ENCODE measurements around the gene TRIM69. TPM values are rescaled to one million over a fixed set of nuclear protein-coding genes. Genes with fewer than 3 reads are reported as not detected.

TRIM69 gene
- total and polyA plus RNA-seq, 2 of the 8 experiments (the other 6 are each of a cell fraction or from before 2014, with no cell fraction given): 4.3 to 6.2 TPM

DNA sequence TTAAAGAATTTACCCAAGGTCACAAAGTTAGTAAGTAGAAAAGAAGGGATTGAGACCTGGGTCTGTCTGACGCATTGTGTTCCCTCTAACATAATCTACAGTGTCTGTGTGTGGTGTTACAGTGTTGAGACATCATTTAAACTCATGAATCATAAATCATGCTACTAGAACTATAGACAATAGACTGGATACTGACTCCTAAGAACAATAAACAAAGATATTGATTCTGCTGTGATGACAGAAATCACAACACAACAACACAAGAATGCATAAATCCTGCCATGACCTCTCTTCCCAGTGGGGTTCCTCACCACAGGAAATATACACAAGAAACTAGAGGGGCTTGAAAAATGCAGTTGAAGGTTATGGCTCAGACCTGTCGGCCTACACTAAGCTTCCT is 44.3 kb downstream of the TRIM69 start:
- POLR2A ChIA-PET (ENCODE audit: partially characterized antibody): no interaction called here
- no peak overlapping the region for H2AFZ ChIP-seq (ENCODE audit: low read length)
- TF ChIP-seq, protein P1, sequence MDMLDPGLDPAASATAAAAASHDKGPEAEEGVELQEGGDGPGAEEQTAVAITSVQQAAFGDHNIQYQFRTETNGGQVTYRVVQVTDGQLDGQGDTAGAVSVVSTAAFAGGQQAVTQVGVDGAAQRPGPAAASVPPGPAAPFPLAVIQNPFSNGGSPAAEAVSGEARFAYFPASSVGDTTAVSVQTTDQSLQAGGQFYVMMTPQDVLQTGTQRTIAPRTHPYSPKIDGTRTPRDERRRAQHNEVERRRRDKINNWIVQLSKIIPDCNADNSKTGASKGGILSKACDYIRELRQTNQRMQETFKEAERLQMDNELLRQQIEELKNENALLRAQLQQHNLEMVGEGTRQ (IDR thresholded peaks at IDR 0.05; ENCODE audit: low read length): no peak
- no peak for TF ChIP-seq TBP (IDR thresholded peaks at IDR 0.05; ENCODE audit: low read depth, low read length)
- TF ChIP-seq TEAD4 (IDR thresholded peaks at IDR 0.05; ENCODE audit: low read depth, low read length): no peak
- no peak for TF ChIP-seq POLR2A (IDR thresholded peaks at IDR 0.05; ENCODE audit: control extremely low read depth in 1 of 2, low read depth in 2 of 2, low read length in 2 of 2)
- TF ChIP-seq JUND (IDR thresholded peaks at IDR 0.05; ENCODE audit: low read length): no peak
- no peak for TF ChIP-seq JUN (IDR thresholded peaks at IDR 0.05; ENCODE audit: low read depth, low read length)
- no peak for TF ChIP-seq ASH2L (IDR thresholded peaks at IDR 0.05; ENCODE audit: low read length)
- no peak for TF ChIP-seq SRF (IDR thresholded peaks at IDR 0.05; ENCODE audit: low read depth, low read length)
- no peak for TF ChIP-seq SP4 (IDR thresholded peaks at IDR 0.05; ENCODE audit: low read length)
- TF ChIP-seq GTF2F1 (IDR thresholded peaks at IDR 0.05; ENCODE audit: borderline replicate concordance, low read depth, low read length): no peak
- TF ChIP-seq RBBP5 (IDR thresholded peaks at IDR 0.05; ENCODE audit: borderline replicate concordance, low read depth, low read length): no peak
- TF ChIP-seq KDM4A (IDR thresholded peaks at IDR 0.05; ENCODE audit: low read depth, low read length, severe bottlenecking): no peak
- no peak for TF ChIP-seq TAF1 (IDR thresholded peaks at IDR 0.05; ENCODE audit: low read depth, low read length)

More for the DNA sequence above, 44.3 kb downstream of the TRIM69 start:
- H2BK5ac ChIP-seq (ENCODE audit: low read depth, low read length): no peak overlapping the region
- H3K18ac ChIP-seq (ENCODE audit: extremely low read depth, low read length): no peak overlapping the region
- FAIRE-seq (no peak), DNase-seq (ENCODE audit: low read depth in 1 of 2, low spot score in 2 of 2) (no peak)
- H2BK20ac ChIP-seq (ENCODE audit: low read length): no peak overlapping the region
- H2BK15ac ChIP-seq (ENCODE audit: low read length): no peak overlapping the region
- H3K4me1 ChIP-seq (replicated peaks in 1 of 4; ENCODE audit: control insufficient read depth in 3 of 4, insufficient read depth in 4 of 4, low read length in 3 of 4): no peaks in the 10 kb centered on the region
- H3K14ac ChIP-seq (ENCODE audit: insufficient read length): no peak overlapping the region
- no peaks in the 10 kb centered on the region for H4K20me1 ChIP-seq (replicated peaks in 1 of 2; ENCODE audit: control insufficient read depth in 1 of 2, insufficient read depth in 2 of 2, low read length in 2 of 2)
- 79% methylated on average over 2 of the region's 2 CpGs; no CpG with 5 or more reads in 1 of the 2 experiments for WGBS, 2 experiments (ENCODE audit: extremely low coverage in 1 of 2, insufficient coverage in 1 of 2, insufficient read length in 1 of 2, insufficient replicate concordance in 2 of 2, low coverage in 1 of 2, low lambda C conversion rate in 2 of 2, missing lambda C conversion rate in 1 of 2)
- H2BK120ac ChIP-seq (replicated peaks; ENCODE audit: low read depth, low read length): no peak overlapping the region
- no peaks in the 10 kb centered on the region for H3K79me1 ChIP-seq (ENCODE audit: low read depth, low read length)
- no peaks in the 10 kb centered on the region for H3K27me3 ChIP-seq (replicated peaks in 1 of 4; ENCODE audit: control insufficient read depth in 3 of 4, extremely low read depth in 1 of 4, insufficient read depth in 3 of 4, low read length in 3 of 4)
- H3K9ac ChIP-seq (replicated peaks in 1 of 4; ENCODE audit: extremely low read depth in 1 of 4, low read depth in 3 of 4, low read length in 3 of 4): no peak overlapping the region
- no peak overlapping the region for H4K5ac ChIP-seq (ENCODE audit: insufficient read length, low read depth, low read length)
- no peak overlapping the region for H3K4ac ChIP-seq (replicated peaks; ENCODE audit: insufficient read length, low read depth, low read length)
- H3K56ac ChIP-seq (replicated peaks; ENCODE audit: insufficient read length, low read depth, low read length): no peak overlapping the region
- H2AK5ac ChIP-seq (ENCODE audit: low read depth, low read length): no peak overlapping the region
- no peak overlapping the region for H4K91ac ChIP-seq (replicated peaks; ENCODE audit: insufficient read length, low read length)
- H3K27ac ChIP-seq (ENCODE audit: low read depth, low read length): no peak overlapping the region
- H3K36me3 ChIP-seq (ENCODE audit: control insufficient read depth in 2 of 4, insufficient read depth in 4 of 4, low read length in 3 of 4): no peaks in the 10 kb centered on the region
- H3K23me2 ChIP-seq (ENCODE audit: low read depth, low read length): no peaks in the 10 kb centered on the region
- no peaks in the 10 kb centered on the region for H3K9me3 ChIP-seq (ENCODE audit: insufficient read depth in 2 of 2, low read depth in 1 of 2, low read length in 1 of 2)
- no peaks in the 10 kb centered on the region for H3K79me2 ChIP-seq (ENCODE audit: control insufficient read depth in 1 of 2, insufficient read depth in 2 of 2, low read length in 2 of 2)
- no peak overlapping the region for H3K4me3 ChIP-seq (ENCODE audit: extremely low read depth in 1 of 4, insufficient read depth in 2 of 4, low read depth in 3 of 4, low read length in 4 of 4)
- H2BK12ac ChIP-seq (ENCODE audit: low read depth, low read length): no peak overlapping the region
- no peak overlapping the region for H3K23ac ChIP-seq (ENCODE audit: insufficient read length)
- no peak overlapping the region for H4K8ac ChIP-seq (ENCODE audit: extremely low read depth, insufficient read depth, low read length)
- CTCF ChIA-PET (ENCODE audit: partially characterized antibody): interaction anchor here (1.2 to 1.9 kb wide), 6 partner anchors 14 to 202 kb away, joined by 3 to 5 read pairs (median 3); partner anchors contain the start of gene TRIM69
- H3K4me2 ChIP-seq (ENCODE audit: insufficient read depth in 1 of 2, low read depth in 2 of 2, low read length in 2 of 2): no peak overlapping the region

Data from H1 (cell line).